GM12878 (cell line): Measurements from ENCODE around the gene GHDC. TPM values are rescaled to one million over a fixed set of nuclear protein-coding genes. Genes with fewer than 3 reads are reported as not detected.

Experiments
- ATAC-seq: fragments of 200-7000 bp; cut with Tn5 transposase; 3 replicates; pipeline ENCODE4 v1.9.1; 2020; ENCODE audit warnings: mild to moderate bottlenecking, moderate library complexity
- BruUV-seq: library from RNA; stranded (reverse); fragments of 400-500 nt; replicated peaks from 2 replicates; lab custom pipeline; 2021; lab: Mats Ljungman, UMichigan
- CTCF ChIA-PET: fragments of 300-600 bp; sonication (Branson Sonifier 250); formaldehyde crosslinking; extraction: SDS; loops from one replicate; lab custom pipeline; 2021; ENCODE audit warnings: inconsistent platforms; lab: Yijun Ruan, JAX
- POLR2A ChIA-PET: fragments of 350-600 bp; formaldehyde crosslinking; extraction: SDS; loops from one replicate; lab custom pipeline; 2021; ENCODE audit warnings: inconsistent platforms; lab: Charles Lee
- RAD21 ChIA-PET: fragments of 300-600 bp; sonication (Branson Sonifier 250); formaldehyde crosslinking; loops from one replicate; lab custom pipeline; 2023; ENCODE audit warnings: antibody characterized with exemption; ENCODE audit not compliant: unreplicated experiment; lab: Charles Lee
- SMC1A ChIA-PET: fragments of 300-600 bp; sonication (Branson Sonifier 250); formaldehyde crosslinking; loops from one replicate; lab custom pipeline; 2023; ENCODE audit not compliant: unreplicated experiment, uncharacterized antibody; lab: Charles Lee
- DNase-seq: peaks from one replicate; pipeline ENCODE4 v3.0.0-alpha.2; 2011; ENCODE audit warnings: low read depth, low spot score
- FAIRE-seq: peaks from 3 replicates; lab custom pipeline; 2011; peaks lifted over from hg19 to GRCh38; lab: Jason Lieb, UNC
- H2AFZ ChIP-seq: 2 replicates; pipeline ENCODE4 v1.6.0; 2011; ENCODE audit warnings: low read depth, low read length, control low read depth; ENCODE audit not compliant: control insufficient read depth
- H3K27ac ChIP-seq: 2 replicates; pipeline ENCODE4 v1.5.1; 2011; ENCODE audit warnings: control low read depth; ENCODE audit not compliant: control insufficient read depth, insufficient read depth
- H3K27me3 ChIP-seq, 2 experiments: replicated peaks in 1 of 2; 2 replicates each; pipeline versions ENCODE4 v1.6.0 to v1.6.1; 2011; ENCODE audit warnings: low read length in 1 of 2; ENCODE audit not compliant: control insufficient read depth in 2 of 2, insufficient read depth in 2 of 2
- H3K36me3 ChIP-seq, 2 experiments: 2 replicates each; pipeline ENCODE4 v1.5.1; 2011; ENCODE audit warnings: low read length in 1 of 2; ENCODE audit not compliant: control insufficient read depth in 2 of 2, insufficient read depth in 2 of 2
- H3K4me1 ChIP-seq: 2 replicates; pipeline ENCODE4 v1.6.1; 2011; ENCODE audit warnings: mild to moderate bottlenecking, low read length, moderate library complexity, mixed read lengths; ENCODE audit not compliant: control insufficient read depth, insufficient read depth
- H3K4me2 ChIP-seq: 2 replicates; pipeline ENCODE4 v1.6.0; 2011; ENCODE audit warnings: control low read depth; ENCODE audit not compliant: control insufficient read depth, insufficient read depth
- H3K4me3 ChIP-seq: fragments of 200-600 bp; sonication (generic); 2 replicates; pipeline ENCODE4 v1.5.1; 2016
- H3K79me2 ChIP-seq: 2 replicates; pipeline ENCODE4 v1.6.0; 2011; ENCODE audit warnings: low read length; ENCODE audit not compliant: control insufficient read depth, insufficient read depth
- H3K9ac ChIP-seq: 2 replicates; pipeline ENCODE4 v1.8.0; 2011; ENCODE audit warnings: low read length, control low read depth, mixed read lengths; ENCODE audit not compliant: control insufficient read depth, insufficient read depth
- H3K9me3 ChIP-seq: replicated peaks from 3 replicates; pipeline ENCODE4 v1.5.1; 2011; ENCODE audit warnings: mild to moderate bottlenecking, low read length; ENCODE audit not compliant: control insufficient read depth, insufficient read depth
- H4K20me1 ChIP-seq: 2 replicates; pipeline ENCODE4 v1.6.0; 2011; ENCODE audit not compliant: control insufficient read depth, insufficient read depth
- CTCF ChIP-seq, 3 experiments: IDR thresholded peaks in 2 of 3; conservative IDR thresholded peaks in 1 of 3; 2 replicates each; pipeline ENCODE4 v1.5.1; 2011; ENCODE audit warnings: low read depth in 3 of 3, low read length in 3 of 3, mild to moderate bottlenecking in 3 of 3, control low read depth in 2 of 3, moderate library complexity in 2 of 3, inconsistent platforms in 1 of 3, mixed read lengths in 1 of 3; ENCODE audit not compliant: control insufficient read depth in 2 of 3, insufficient read depth in 1 of 3; ENCODE audit errors: extremely low read depth in 1 of 3
- ELK1 ChIP-seq: IDR thresholded peaks from 2 replicates; pipeline ENCODE4 v1.6.1; 2012; ENCODE audit warnings: low read depth, low read length, improper control_type of control experiment
- IRF5 ChIP-seq: fragments of 450-650 bp; IDR thresholded peaks from 2 replicates; pipeline ENCODE4 v1.6.1; 2017; ENCODE audit warnings: borderline replicate concordance
- WGBS: methylation state at CpG from one replicate; pipeline ENCODE4 v1.1.6; 2016; ENCODE audit warnings: low lambda C conversion rate; ENCODE audit not compliant: insufficient replicate concordance, insufficient coverage; ENCODE audit errors: missing lambda C conversion rate; 5-methylcytosine and 5-hydroxymethylcytosine counted together
- in situ Hi-C: fragments of 300-500 bp; cut with MboI; formaldehyde crosslinking; loops from 9 replicates; pipeline ENCODE4 v1.14.3; 2018; ENCODE audit warnings: mixed read lengths
- intact Hi-C: fragments of 100-400 bp; cut with micrococcal nuclease; formaldehyde crosslinking; loops from one replicate; pipeline ENCODE4 v1.14.2; 2022; ENCODE audit not compliant: unreplicated experiment
- polyA plus RNA-seq, 11 experiments: library from polyadenylated mRNA; depleted of rRNA in 4 of 11; unstranded in 6 of 11; stranded (reverse) in 5 of 11; fragments of >200 nt; fragmentation: Nextera tagmentation in 4 of 11; fragmentation: Illumina TruSeq in 1 of 11; extraction: Ambion mirVana in 4 of 11; extraction: Trizol in 1 of 11; gene quantifications; 1 replicate in 1 of 11; 2 replicates in 10 of 11; pipeline versions ENCODE4 v1.2.1 to v1.2.3, GENCODE V29; 2011 to 2016; ENCODE audit warnings: inconsistent platforms in 2 of 11, missing spikeins in 2 of 11, low read depth in 1 of 11
- total RNA-seq, 4 experiments: library from RNA; depleted of rRNA in 3 of 4; stranded (reverse); fragments of >200 nt in 3 of 4; fragmentation: Illumina TruSeq in 1 of 4; extraction: Trizol in 1 of 4; gene quantifications; 2 replicates each; pipeline versions ENCODE4 v1.2.1 to v1.2.3, GENCODE V29; 2013 to 2021

GHDC gene
- total and polyA plus RNA-seq, 10 of the 15 experiments (the other 5 are each of a cell fraction or from before 2014, with no cell fraction given), result 0.72 to 20.6 (median 12.9) TPM

- no peaks in the 10 kb centered on the region for H3K9me3 ChIP-seq
- no peaks in the 10 kb centered on the region for H3K36me3 ChIP-seq
- ChIA-PET SMC1A (interaction anchor here (0.8 to 2.2 kb wide), 2 partner anchors 15 to 17 kb away, joined by 4 to 11 read pairs; partner anchors contain the start of gene KCNH4), POLR2A (no interaction called here), CTCF (interaction anchor here (1.0 to 3.6 kb wide), 3 partner anchors 10 to 43 kb away, joined by 5 to 33 read pairs (median 8); partner anchors contain the start of genes KAT2A and KCNH4), RAD21 (no interaction called here)
- intact Hi-C loops (no loop called here), in situ Hi-C loops (no loop called here)
- ATAC-seq, result no peak
- H3K27ac ChIP-seq, result no peak overlapping the region
- no peak overlapping the region for H3K9ac ChIP-seq
- H2AFZ ChIP-seq, result no peak overlapping the region
- no peak for TF ChIP-seq ELK1
- H3K4me3 ChIP-seq, result no peak overlapping the region
- H3K79me2 ChIP-seq, result no peaks in the 10 kb centered on the region
- no peaks in the 10 kb centered on the region for H3K27me3 ChIP-seq
- WGBS, result 72% methylated on average over 22 of the region's 22 CpGs
- DNase-seq, result no peak
- no TSS peak for BruUV-seq
- FAIRE-seq, result no peak
- no peak overlapping the region for H3K4me2 ChIP-seq
- H3K4me1 ChIP-seq, result peaks cover 9% of the 10 kb centered on the region
- H4K20me1 ChIP-seq, result no peaks in the 10 kb centered on the region
Measured at GRCh38 chr17:42163696-42164407, 30.4 kb downstream of the GHDC start.

GRCh38 chr17:42163113-42163512, 31.2 kb downstream of the GHDC start:
- H3K9ac ChIP-seq, result no peak overlapping the region
- ChIA-PET POLR2A (no interaction called here), SMC1A (interaction anchor here (0.8 to 2.2 kb wide), 2 partner anchors 16 to 18 kb away, joined by 4 to 11 read pairs; partner anchors contain the start of gene KCNH4), CTCF (interaction anchor here (1.0 to 3.6 kb wide), 3 partner anchors 9 to 42 kb away, joined by 5 to 33 read pairs (median 8); partner anchors contain the start of genes KAT2A and KCNH4), RAD21 (interaction anchor here (1.4 kb wide), 1 partner anchor 17 kb away, joined by 4 read pairs; the partner anchor contains the start of gene KCNH4)
- H3K36me3 ChIP-seq, result no peaks in the 10 kb centered on the region
- H3K27me3 ChIP-seq, result no peaks in the 10 kb centered on the region
- no peak overlapping the region for H3K27ac ChIP-seq
- DNase-seq (no peak), ATAC-seq (peak; percentile 67), FAIRE-seq (no peak)
- in situ Hi-C loops (no loop called here), intact Hi-C loops (no loop called here)
- H4K20me1 ChIP-seq, result no peaks in the 10 kb centered on the region
- no peak overlapping the region for H3K4me2 ChIP-seq
- no TSS peak for BruUV-seq
- peaks cover 9% of the 10 kb centered on the region for H3K4me1 ChIP-seq
- H3K79me2 ChIP-seq, result no peaks in the 10 kb centered on the region
- H3K4me3 ChIP-seq, result no peak overlapping the region
- TF ChIP-seq CTCF (IDR thresholded peaks at IDR 0.05 in 2 of 3, conservative IDR thresholded peaks at IDR 0.05 in 1 of 3; ENCODE audit: control insufficient read depth in 2 of 3, extremely low read depth in 1 of 3, insufficient read depth in 1 of 3, low read depth in 3 of 3, low read length in 3 of 3), result peak; percentile 24 to 66 (median 66); a peak in 5 of 6 replicates
- TF ChIP-seq IRF5, result no peak
- no peaks in the 10 kb centered on the region for H3K9me3 ChIP-seq
- 48% methylated on average over 8 of the region's 8 CpGs for WGBS
- no peak overlapping the region for H2AFZ ChIP-seq
